Activated CD8-positive, alpha-beta T cell treated with anti-CD3 and anti-CD28 coated beads, Interleukin-2, amount 10 ng/mL, durations not matched to agents 7 days and 5 days (primary cell): ENCODE data around the gene NKAIN1. TPM values are rescaled to one million over a fixed set of nuclear protein-coding genes. Genes with fewer than 3 reads are reported as not detected.

Source experiments
- ATAC-seq: fragments of 150-1000 bp; cut with Tn5 transposase; one replicate; pipeline ENCODE4 v1.10.0; 2021; ENCODE audit warnings: moderate library complexity
- CTCF ChIA-PET: fragments of 350-600 bp; sonication (Branson Sonifier 250); formaldehyde crosslinking; loops from one replicate; lab custom pipeline; 2021; ENCODE audit warnings: antibody characterized with exemption; lab: Charles Lee
- POLR2A ChIA-PET: fragments of 350-600 bp; sonication (Branson Sonifier 250); formaldehyde crosslinking; loops from one replicate; lab custom pipeline; 2021; ENCODE audit warnings: antibody characterized with exemption; lab: Charles Lee
- DNase-seq: peaks from one replicate; pipeline ENCODE4 v3.0.0-alpha.2; 2020
- H3K27ac Mint-ChIP-seq: one replicate; pipeline ENCODE4 v1.8.0; 2021; ENCODE audit warnings: mild to moderate bottlenecking, mixed read lengths
- H3K27me3 Mint-ChIP-seq: one replicate; pipeline ENCODE4 v1.8.0; 2021; ENCODE audit warnings: low read depth, mixed read lengths
- H3K36me3 Mint-ChIP-seq: one replicate; pipeline ENCODE4 v1.8.0; 2021; ENCODE audit warnings: low read depth, mixed read lengths
- H3K4me1 Mint-ChIP-seq: one replicate; pipeline ENCODE4 v1.8.0; 2021; ENCODE audit warnings: low read depth, mixed read lengths
- H3K4me3 Mint-ChIP-seq: one replicate; pipeline ENCODE4 v1.8.0; 2021; ENCODE audit warnings: mild to moderate bottlenecking, mixed read lengths
- H3K9me3 Mint-ChIP-seq: one replicate; pipeline ENCODE4 v1.8.0; 2022; ENCODE audit warnings: mixed read lengths; ENCODE audit not compliant: insufficient read depth
- total RNA-seq, 2 experiments: library from RNA; stranded (reverse); gene quantifications; one replicate each; pipeline ENCODE4 v1.2.3, GENCODE V29; 2021

NKAIN1 gene
- total RNA-seq, 2 experiments from 2014 or later = 0.63 to 2.0 TPM

DNA sequence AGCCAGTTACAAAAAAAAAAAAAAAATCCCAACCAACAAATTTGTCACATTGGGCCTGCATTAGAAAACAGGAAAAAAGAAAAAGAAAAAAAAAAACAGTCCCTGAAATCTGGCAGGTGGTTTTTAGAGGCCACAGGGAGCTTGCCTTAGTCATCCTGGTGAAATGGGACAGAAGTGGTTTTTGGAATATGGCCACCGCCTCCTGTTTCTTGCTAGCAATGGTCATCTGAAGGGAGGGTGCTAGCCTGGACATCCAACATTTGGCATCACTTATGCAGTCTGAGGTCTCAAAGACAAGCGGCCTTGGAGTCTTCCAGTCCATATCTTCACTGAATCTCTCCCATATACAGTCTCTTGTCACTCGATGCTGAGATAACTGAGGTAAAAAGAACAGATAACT lies 20.1 kb upstream of the NKAIN1 start:
- Mint-ChIP-seq H3K4me1 (no peaks in the 10 kb centered on the region), H3K4me3 (no peak overlapping the region), H3K27ac (no peak overlapping the region), H3K36me3 (peaks cover 44% of the 10 kb centered on the region), H3K9me3 (no peaks in the 10 kb centered on the region), H3K27me3 (no peaks in the 10 kb centered on the region)
- no peak for ATAC-seq
- ChIA-PET POLR2A (interaction anchor here (0.7 kb wide), 2 partner anchors 101 to 311 kb away, joined by 3 read pairs; no protein-coding TSS in a partner anchor), CTCF (no interaction called here)
- no peak for DNase-seq

DNA sequence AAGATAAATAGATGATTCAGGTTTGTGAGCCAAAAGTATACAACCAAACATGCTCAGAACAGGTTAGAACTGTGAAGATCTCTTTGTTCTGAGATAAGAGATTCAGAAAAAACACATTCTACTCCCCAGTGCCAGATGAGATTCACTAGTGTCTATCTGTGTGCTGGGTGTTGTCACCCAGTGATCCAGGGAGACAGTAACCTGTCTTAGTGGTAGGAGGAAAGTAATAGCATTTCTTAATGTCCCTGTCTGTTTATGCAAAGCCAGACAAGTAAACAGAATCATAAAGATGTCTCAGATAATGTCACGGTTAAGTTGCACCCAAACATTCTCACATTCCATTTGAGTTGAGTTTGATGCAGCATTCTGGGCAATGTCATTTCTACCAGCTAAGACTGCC lies 18.9 kb upstream of the NKAIN1 start:
- no peak for ATAC-seq
- POLR2A ChIA-PET = no interaction called here
- Mint-ChIP-seq H3K4me3 (no peak overlapping the region), H3K36me3 (peaks cover 38% of the 10 kb centered on the region), H3K27ac (no peak overlapping the region), H3K4me1 (no peaks in the 10 kb centered on the region), H3K27me3 (no peaks in the 10 kb centered on the region), H3K9me3 (no peaks in the 10 kb centered on the region)
- DNase-seq = no peak
- CTCF ChIA-PET = no interaction called here

DNA sequence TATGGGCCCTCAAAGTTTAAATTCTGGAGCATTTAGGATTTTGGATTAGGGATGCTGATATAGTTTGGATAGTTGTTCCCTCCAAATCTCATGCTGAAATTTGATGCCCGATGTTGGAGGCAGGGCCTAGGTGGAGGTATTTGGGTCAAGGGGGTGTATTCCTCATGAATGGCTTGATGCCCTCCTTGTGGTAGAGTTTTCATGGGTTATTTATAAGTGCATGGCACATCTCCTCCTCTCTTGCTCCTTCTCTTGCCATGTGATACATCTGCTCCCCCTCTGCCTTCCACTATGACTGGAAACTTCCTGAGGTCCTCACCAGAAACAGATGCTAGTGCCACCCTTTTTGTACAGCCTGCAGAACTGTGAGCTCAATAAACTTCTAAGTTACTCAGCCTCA lies 17.5 kb upstream of the NKAIN1 start:
- ChIA-PET CTCF (no interaction called here), POLR2A (no interaction called here)
- no peaks in the 10 kb centered on the region for H3K9me3 Mint-ChIP-seq
- H3K27me3 Mint-ChIP-seq = no peaks in the 10 kb centered on the region
- no peaks in the 10 kb centered on the region for H3K4me1 Mint-ChIP-seq
- DNase-seq = no peak
- no peak for ATAC-seq
- no peak overlapping the region for H3K27ac Mint-ChIP-seq
- no peak overlapping the region for H3K4me3 Mint-ChIP-seq
- peaks cover 34% of the 10 kb centered on the region for H3K36me3 Mint-ChIP-seq

DNA sequence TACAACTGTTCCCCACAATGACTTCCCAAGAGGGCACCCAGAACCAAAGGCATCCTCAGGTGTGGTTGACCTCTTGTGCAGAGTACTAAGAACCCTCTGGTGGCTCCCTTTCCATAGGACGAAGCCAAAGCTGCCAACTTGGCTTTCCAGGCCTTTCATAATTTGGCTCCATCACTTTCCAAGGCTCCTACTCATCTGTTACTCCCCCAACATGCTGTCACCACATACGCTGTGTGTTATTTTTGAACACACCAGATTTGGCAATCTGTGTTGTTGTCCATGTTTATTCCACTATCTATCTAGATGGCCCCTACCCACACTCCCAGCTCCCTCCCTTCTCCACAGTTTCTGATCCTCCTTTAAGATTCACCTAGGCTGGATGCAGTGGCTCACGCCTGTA lies 10.2 kb upstream of the NKAIN1 start:
- H3K4me3 Mint-ChIP-seq = no peak overlapping the region
- H3K27ac Mint-ChIP-seq = no peak overlapping the region
- no peaks in the 10 kb centered on the region for H3K4me1 Mint-ChIP-seq
- H3K36me3 Mint-ChIP-seq = no peaks in the 10 kb centered on the region
- DNase-seq (no peak), ATAC-seq (no peak)
- ChIA-PET POLR2A (no interaction called here), CTCF (no interaction called here)
- H3K9me3 Mint-ChIP-seq = no peaks in the 10 kb centered on the region
- no peaks in the 10 kb centered on the region for H3K27me3 Mint-ChIP-seq

DNA sequence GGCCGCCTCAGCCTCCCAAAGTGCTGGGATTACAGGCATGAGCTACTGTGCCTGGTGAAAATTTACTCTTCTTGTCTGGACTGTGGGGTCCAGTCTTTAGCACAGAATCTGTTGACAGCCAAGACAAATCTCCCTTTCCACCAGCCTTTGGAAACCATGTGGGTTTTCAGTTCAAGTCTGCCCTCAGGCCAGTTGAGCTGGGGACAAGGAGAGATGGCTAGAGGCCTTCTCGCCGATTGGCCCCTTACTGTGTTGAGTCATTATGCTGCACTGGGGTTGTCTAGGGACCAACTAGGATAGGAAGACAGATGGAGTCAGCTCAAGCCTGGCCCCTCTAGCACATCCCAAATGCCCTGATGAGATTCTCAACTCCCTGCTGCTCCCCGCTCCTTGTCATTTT lies 8.6 kb upstream of the NKAIN1 start:
- CTCF ChIA-PET = no interaction called here
- POLR2A ChIA-PET = no interaction called here
- H3K9me3 Mint-ChIP-seq = no peaks in the 10 kb centered on the region
- no peaks in the 10 kb centered on the region for H3K27me3 Mint-ChIP-seq
- H3K36me3 Mint-ChIP-seq = no peaks in the 10 kb centered on the region
- H3K4me3 Mint-ChIP-seq = no peak overlapping the region
- no peak for ATAC-seq
- no peak overlapping the region for H3K27ac Mint-ChIP-seq
- DNase-seq = no peak
- no peaks in the 10 kb centered on the region for H3K4me1 Mint-ChIP-seq

DNA sequence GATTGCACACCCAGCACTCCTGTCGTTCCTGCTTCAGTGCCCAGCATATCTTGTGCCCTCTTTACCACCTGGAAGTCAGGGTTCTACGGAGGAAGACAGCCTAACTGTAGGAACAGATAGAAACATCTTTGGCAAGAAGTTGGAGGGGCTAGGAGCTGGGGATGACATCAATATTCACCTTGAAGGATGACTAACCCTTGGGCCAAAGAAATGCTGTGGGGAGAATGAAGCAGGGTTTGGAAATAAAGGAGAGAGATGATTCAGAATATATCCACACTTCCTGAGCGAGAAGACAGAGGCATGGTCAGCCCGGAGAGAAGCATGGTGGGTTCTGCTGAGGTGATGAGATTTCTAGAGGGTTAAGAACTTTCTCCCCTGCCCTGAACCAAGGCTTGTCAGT lies 4.6 kb upstream of the NKAIN1 start:
- Mint-ChIP-seq H3K4me1 (peaks cover 14% of the 10 kb centered on the region), H3K27me3 (peaks cover 10% of the 10 kb centered on the region), H3K27ac (no peak overlapping the region), H3K9me3 (no peaks in the 10 kb centered on the region), H3K4me3 (no peak overlapping the region), H3K36me3 (peaks cover 4% of the 10 kb centered on the region)
- ChIA-PET CTCF (no interaction called here), POLR2A (no interaction called here)
- ATAC-seq (no peak), DNase-seq (no peak)

DNA sequence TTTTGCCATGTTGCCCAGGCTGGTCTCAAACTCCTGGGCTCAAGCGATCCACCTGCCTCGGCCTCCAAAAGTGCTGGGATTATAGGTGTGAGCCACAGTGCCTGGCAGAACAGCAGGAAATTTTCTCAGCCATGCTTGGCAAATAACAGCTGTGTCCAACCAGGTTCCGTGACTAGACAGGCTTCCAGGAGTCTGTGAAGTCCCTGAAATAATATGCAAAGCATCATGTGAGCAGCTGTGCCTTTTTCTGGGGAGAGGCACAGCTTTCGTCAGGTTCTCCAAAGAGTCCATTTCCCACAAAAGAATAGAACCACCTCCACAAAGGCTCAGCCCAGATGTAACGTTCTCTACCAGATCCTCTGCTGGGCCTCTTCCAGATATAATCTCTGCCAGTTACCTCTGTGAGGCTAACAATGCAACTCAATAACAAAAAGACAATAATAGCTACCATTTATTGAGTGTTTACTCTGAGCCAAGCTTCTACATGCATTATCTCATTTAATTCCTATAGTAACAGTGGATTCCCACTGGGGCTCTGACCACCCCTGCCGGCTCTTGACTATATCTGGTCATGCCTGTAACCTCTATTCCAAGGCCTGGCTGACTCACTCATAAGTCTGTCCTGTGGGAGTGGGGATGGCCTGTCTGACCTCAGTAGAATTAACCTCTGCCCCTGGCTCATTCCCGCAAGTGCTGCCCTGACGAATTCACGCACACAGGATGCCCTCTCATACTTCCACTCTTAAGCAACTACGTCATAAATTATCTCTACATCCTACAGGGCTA lies 4.0 kb upstream of the NKAIN1 start:
- no peak for DNase-seq
- Mint-ChIP-seq H3K4me3 (no peak overlapping the region), H3K4me1 (peaks cover 20% of the 10 kb centered on the region), H3K9me3 (no peaks in the 10 kb centered on the region), H3K27me3 (peaks cover 16% of the 10 kb centered on the region), H3K36me3 (peaks cover 4% of the 10 kb centered on the region), H3K27ac (no peak overlapping the region)
- no peak for ATAC-seq
- ChIA-PET POLR2A (interaction anchor here (0.6 kb wide), 1 partner anchor 756 kb away, joined by 5 read pairs; no protein-coding TSS in a partner anchor), CTCF (interaction anchor here (1.2 kb wide), 1 partner anchor 306 kb away, joined by 4 read pairs; no protein-coding TSS in a partner anchor)

DNA sequence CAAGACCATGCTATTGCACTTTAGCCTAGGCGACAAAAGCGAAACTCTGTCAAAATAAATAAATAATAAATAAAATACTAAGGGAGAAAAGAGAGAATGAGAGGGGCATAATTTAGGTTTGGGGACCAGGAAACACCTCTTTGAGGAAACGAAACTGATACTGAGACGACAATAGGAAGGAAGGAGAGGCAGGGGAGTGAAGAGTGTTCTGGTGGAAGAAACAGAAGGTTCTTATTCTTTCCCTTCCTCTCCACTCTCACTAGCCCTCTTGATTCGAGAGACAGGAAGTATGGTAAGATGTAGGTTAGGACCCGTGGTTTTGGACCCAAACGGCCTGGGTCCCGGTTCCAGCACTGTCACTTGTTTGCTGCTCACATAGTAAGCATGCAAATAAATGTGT lies 1.6 kb upstream of the NKAIN1 start:
- Mint-ChIP-seq H3K27me3 (peaks cover 34% of the 10 kb centered on the region), H3K4me1 (peaks cover 22% of the 10 kb centered on the region), H3K4me3 (no peak overlapping the region), H3K27ac (peak overlapping the region; percentile 81), H3K9me3 (no peaks in the 10 kb centered on the region), H3K36me3 (peaks cover 4% of the 10 kb centered on the region)
- POLR2A ChIA-PET = no interaction called here
- CTCF ChIA-PET = no interaction called here
- DNase-seq (peak; percentile 25), ATAC-seq (no peak)

DNA sequence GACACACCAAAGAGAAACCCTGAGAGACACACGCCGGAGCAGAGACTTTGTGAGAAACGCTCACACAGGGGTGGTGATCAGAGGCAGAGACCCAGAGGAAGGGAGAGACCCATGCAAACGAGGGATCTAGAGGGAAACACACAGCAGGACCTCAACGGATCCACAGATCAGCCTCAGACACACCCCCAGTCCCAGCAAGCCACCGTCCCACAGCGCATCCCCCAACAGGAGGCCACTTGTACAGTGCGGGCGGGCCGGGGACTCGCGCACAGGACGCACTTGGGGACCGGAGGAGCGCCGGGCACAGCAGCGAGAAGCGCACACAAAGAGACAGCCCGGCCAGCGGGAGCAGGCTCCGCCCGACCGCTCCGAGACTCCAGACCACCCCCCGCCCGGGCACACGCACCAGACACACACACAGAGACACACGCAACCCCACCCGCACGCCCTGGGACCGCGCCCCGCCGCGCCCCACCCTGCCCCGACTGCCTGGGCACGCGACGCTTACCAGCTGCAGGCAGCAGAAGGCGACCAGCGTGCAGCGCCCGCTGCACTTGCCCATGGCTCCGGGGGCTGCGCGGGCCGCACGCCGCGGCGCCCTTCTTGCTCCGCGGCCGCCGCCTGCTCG lies 587 bp downstream of the NKAIN1 start:
- ChIA-PET POLR2A (no interaction called here), CTCF (no interaction called here)
- Mint-ChIP-seq H3K27ac (peak overlapping the region; percentile 18), H3K36me3 (peaks cover 4% of the 10 kb centered on the region), H3K4me3 (peak overlapping the region; percentile 68), H3K27me3 (peaks cover 44% of the 10 kb centered on the region), H3K9me3 (no peaks in the 10 kb centered on the region), H3K4me1 (peaks cover 22% of the 10 kb centered on the region)
- DNase-seq (peak; percentile 28), ATAC-seq (peak; percentile 69)

DNA sequence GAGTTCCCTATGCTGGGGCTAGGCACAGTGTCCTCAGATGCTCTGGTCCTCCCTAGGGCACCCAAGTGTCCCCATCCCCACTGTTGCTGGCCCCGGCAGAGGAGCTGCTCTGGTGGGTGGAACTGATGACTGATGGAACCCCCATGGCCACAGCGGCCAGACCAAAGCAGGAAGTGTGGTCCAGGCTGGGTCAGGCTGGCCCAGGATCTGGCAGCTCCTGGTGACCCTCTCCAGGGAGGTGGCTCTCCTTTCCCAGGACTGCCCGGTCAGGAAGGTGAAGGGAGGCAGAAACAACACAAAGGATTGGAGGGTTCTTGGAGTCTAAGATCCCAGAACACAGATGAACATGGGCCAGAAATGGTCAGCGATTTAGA lies 1.1 kb downstream of the NKAIN1 start:
- Mint-ChIP-seq H3K27ac (no peak overlapping the region), H3K27me3 (peaks cover 44% of the 10 kb centered on the region), H3K4me1 (peaks cover 22% of the 10 kb centered on the region), H3K9me3 (no peaks in the 10 kb centered on the region), H3K36me3 (peaks cover 4% of the 10 kb centered on the region), H3K4me3 (peak overlapping the region; percentile 68)
- no peak for DNase-seq
- POLR2A ChIA-PET = no interaction called here
- CTCF ChIA-PET = no interaction called here
- no peak for ATAC-seq

DNA sequence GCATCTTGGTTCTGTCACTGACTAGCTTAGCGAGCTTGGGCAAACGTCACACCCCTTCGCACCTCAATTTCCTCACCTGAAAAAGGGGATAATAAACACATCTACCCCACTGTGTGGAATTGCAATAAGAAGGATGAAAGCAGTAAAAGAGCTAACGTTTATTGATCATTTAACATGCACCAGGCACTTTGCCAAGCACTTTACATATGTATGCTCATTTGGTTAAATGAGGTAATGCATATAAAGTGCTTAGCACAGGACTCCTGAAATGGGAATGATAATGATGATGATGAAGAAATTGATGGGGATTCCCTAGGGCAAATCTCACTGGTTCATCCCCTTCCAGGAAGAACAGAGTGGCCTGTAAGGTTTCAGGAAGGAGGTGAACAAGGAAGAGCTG lies 4.8 kb downstream of the NKAIN1 start:
- ChIA-PET POLR2A (no interaction called here), CTCF (no interaction called here)
- H3K27me3 Mint-ChIP-seq = peaks cover 35% of the 10 kb centered on the region

DNA sequence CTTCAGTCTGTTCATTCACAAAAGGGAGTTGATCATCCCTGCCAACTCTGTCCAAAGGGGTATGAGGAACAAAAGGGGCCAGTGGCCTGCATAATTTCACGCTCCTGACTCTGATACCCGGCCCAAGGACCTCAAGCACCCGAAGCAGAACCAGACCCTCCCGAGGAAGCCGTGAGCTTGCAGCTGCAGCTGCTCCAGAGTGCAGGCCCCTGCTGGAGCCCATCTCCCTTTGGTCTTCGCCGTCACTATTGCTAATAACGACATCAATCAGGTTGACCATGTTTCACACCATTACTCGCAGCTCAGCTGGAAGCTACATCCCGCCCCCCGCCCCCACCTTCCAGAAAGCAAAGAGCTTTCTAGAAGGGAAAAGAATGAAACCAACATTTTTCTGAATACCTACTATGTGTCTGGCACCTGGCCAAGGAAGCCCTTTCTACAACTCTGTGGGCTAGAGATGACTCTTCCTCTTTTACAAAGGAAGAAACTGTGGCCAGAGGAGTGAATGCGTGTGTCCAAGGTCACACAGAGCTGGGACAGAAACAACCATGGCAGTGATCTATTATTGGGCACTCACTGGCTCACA lies 5.5 kb downstream of the NKAIN1 start:
- H3K27ac Mint-ChIP-seq = no peak overlapping the region
- ATAC-seq (no peak), DNase-seq (no peak)
- POLR2A ChIA-PET = no interaction called here
- H3K27me3 Mint-ChIP-seq = peaks cover 34% of the 10 kb centered on the region
- no peak overlapping the region for H3K4me3 Mint-ChIP-seq
- H3K9me3 Mint-ChIP-seq = no peaks in the 10 kb centered on the region
- H3K4me1 Mint-ChIP-seq = peaks cover 7% of the 10 kb centered on the region
- no peaks in the 10 kb centered on the region for H3K36me3 Mint-ChIP-seq
- CTCF ChIA-PET = interaction anchor here (1.6 kb wide), 1 partner anchor 50 kb away, joined by 5 read pairs; no protein-coding TSS in a partner anchor

More for the DNA sequence above, 4.8 kb downstream of the NKAIN1 start:
- Mint-ChIP-seq H3K4me1 (peaks cover 8% of the 10 kb centered on the region), H3K4me3 (no peak overlapping the region), H3K36me3 (no peaks in the 10 kb centered on the region), H3K27ac (no peak overlapping the region), H3K9me3 (no peaks in the 10 kb centered on the region)
- DNase-seq (no peak), ATAC-seq (no peak)
